Measurements from ENCODE around the gene PYCARD. TPM values are rescaled to one million over a fixed set of nuclear protein-coding genes. Genes with fewer than 3 reads are reported as not detected.

PYCARD gene
- total RNA-seq, 1 donor from 2014 or later = 1.7 TPM

GRCh38 chr16:31185339-31185738 is 17.2 kb downstream of the PYCARD start:
- no peak for DNase-seq (ENCODE audit: low read depth, low spot score)
- H3K27ac Mint-ChIP-seq (ENCODE audit: unreplicated experiment) = no peak overlapping the region
- H3K4me1 Mint-ChIP-seq = peaks cover 67% of the 10 kb centered on the region
- peaks cover 84% of the 10 kb centered on the region for H3K36me3 Mint-ChIP-seq (ENCODE audit: low read depth)
- peaks cover 52% of the 10 kb centered on the region for H3K27me3 Mint-ChIP-seq (ENCODE audit: low read depth)
- no peaks in the 10 kb centered on the region for H3K9me3 Mint-ChIP-seq
- H3K4me3 Mint-ChIP-seq = peak overlapping the region; percentile 60
- no peak for TF ChIP-seq CTCF (conservative IDR thresholded peaks at IDR 0.05)

GRCh38 chr16:31184888-31185287 is 17.7 kb downstream of the PYCARD start:
- peaks cover 80% of the 10 kb centered on the region for H3K36me3 Mint-ChIP-seq (ENCODE audit: low read depth)
- peaks cover 50% of the 10 kb centered on the region for H3K27me3 Mint-ChIP-seq (ENCODE audit: low read depth)
- H3K27ac Mint-ChIP-seq (ENCODE audit: unreplicated experiment) = no peak overlapping the region
- H3K4me1 Mint-ChIP-seq = peaks cover 65% of the 10 kb centered on the region
- TF ChIP-seq CTCF (conservative IDR thresholded peaks at IDR 0.05) = no peak
- peak overlapping the region; percentile 60 for H3K4me3 Mint-ChIP-seq
- no peak for DNase-seq (ENCODE audit: low read depth, low spot score)
- H3K9me3 Mint-ChIP-seq = no peaks in the 10 kb centered on the region

- Mint-ChIP-seq H3K4me3 (peak overlapping the region; percentile 99), H3K9me3 (no peaks in the 10 kb centered on the region), H3K27ac (ENCODE audit: unreplicated experiment) (peak overlapping the region; percentile 93), H3K4me1 (peaks cover 70% of the 10 kb centered on the region), H3K27me3 (ENCODE audit: low read depth) (peaks cover 49% of the 10 kb centered on the region), H3K36me3 (ENCODE audit: low read depth) (peaks cover 70% of the 10 kb centered on the region)
- DNase-seq (ENCODE audit: low read depth, low spot score) = no peak
- no peak for TF ChIP-seq CTCF (conservative IDR thresholded peaks at IDR 0.05)
These were observed 18.8 kb downstream of the PYCARD start for GRCh38 chr16:31183432-31184428.

GRCh38 chr16:31182391-31182790 is 20.2 kb downstream of the PYCARD start:
- TF ChIP-seq CTCF (conservative IDR thresholded peaks at IDR 0.05) = no peak
- Mint-ChIP-seq H3K9me3 (no peaks in the 10 kb centered on the region), H3K36me3 (ENCODE audit: low read depth) (peaks cover 57% of the 10 kb centered on the region), H3K4me3 (peak overlapping the region; percentile 99), H3K27ac (ENCODE audit: unreplicated experiment) (peak overlapping the region; percentile 38), H3K27me3 (ENCODE audit: low read depth) (peaks cover 41% of the 10 kb centered on the region), H3K4me1 (peaks cover 73% of the 10 kb centered on the region)
- no peak for DNase-seq (ENCODE audit: low read depth, low spot score)

- H3K27me3 Mint-ChIP-seq (ENCODE audit: low read depth) = peaks cover 36% of the 10 kb centered on the region
- no peak for DNase-seq (ENCODE audit: low read depth, low spot score)
- TF ChIP-seq CTCF (conservative IDR thresholded peaks at IDR 0.05) = no peak
- peaks cover 46% of the 10 kb centered on the region for H3K36me3 Mint-ChIP-seq (ENCODE audit: low read depth)
- no peaks in the 10 kb centered on the region for H3K9me3 Mint-ChIP-seq
- H3K4me3 Mint-ChIP-seq = peak overlapping the region; percentile 99
- peaks cover 66% of the 10 kb centered on the region for H3K4me1 Mint-ChIP-seq
- peak overlapping the region; percentile 100 for H3K27ac Mint-ChIP-seq (ENCODE audit: unreplicated experiment)
These were observed 21.3 kb downstream of the PYCARD start for GRCh38 chr16:31181102-31181830.
